SU-DHL-6 (cell line): ENCODE results near the gene NUDT4.

Experiments used
- EZH2phosphoT487 ChIP-seq: fragments of 200-600 bp; sonication (generic), shearing (Covaris generic); conservative IDR thresholded peaks from 2 replicates; pipeline ENCODE4 v1.6.1; 2018; ENCODE audit warnings: mild to moderate bottlenecking, antibody characterized with exemption, low read length, moderate library complexity, mixed read lengths
- TF ChIP-seq, protein P1 (sequence below): fragments of 200-600 bp; sonication (generic); IDR thresholded peaks from one replicate; pipeline ENCODE4 v1.5.1; 2017; ENCODE audit warnings: antibody characterized with exemption, mild to moderate bottlenecking, low read length, moderate library complexity; ENCODE audit not compliant: insufficient read depth, poor library complexity, severe bottlenecking

DNA sequence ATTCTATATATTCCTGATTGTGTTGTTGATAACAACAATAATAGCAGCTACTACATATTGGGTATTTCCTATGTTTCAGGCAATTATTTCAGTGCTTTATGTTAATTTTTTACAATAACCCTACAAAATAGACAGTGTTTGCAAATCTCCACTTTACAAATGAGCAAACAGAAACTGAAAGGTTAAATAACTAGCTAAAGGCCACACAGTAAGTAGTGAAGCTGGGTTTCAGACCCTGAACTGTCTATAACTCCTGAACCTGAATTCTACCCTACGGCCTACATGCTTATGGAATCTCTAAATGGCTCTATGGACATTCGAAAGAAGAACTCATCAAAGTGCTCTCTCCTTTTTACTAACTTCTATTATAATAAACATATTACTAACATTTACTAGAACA, 19.7 kb upstream of the NUDT4 start:
- TF ChIP-seq, protein P1, sequence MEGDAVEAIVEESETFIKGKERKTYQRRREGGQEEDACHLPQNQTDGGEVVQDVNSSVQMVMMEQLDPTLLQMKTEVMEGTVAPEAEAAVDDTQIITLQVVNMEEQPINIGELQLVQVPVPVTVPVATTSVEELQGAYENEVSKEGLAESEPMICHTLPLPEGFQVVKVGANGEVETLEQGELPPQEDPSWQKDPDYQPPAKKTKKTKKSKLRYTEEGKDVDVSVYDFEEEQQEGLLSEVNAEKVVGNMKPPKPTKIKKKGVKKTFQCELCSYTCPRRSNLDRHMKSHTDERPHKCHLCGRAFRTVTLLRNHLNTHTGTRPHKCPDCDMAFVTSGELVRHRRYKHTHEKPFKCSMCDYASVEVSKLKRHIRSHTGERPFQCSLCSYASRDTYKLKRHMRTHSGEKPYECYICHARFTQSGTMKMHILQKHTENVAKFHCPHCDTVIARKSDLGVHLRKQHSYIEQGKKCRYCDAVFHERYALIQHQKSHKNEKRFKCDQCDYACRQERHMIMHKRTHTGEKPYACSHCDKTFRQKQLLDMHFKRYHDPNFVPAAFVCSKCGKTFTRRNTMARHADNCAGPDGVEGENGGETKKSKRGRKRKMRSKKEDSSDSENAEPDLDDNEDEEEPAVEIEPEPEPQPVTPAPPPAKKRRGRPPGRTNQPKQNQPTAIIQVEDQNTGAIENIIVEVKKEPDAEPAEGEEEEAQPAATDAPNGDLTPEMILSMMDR: no peak
- TF ChIP-seq EZH2phosphoT487: no peak
